DND-41 (cell line): Measurements from ENCODE around the gene NSUN2.

Experiments
- EZH2 ChIP-seq: IDR thresholded peaks from 3 replicates; pipeline ENCODE4 v1.6.1; 2012; ENCODE audit warnings: borderline replicate concordance, low read depth, mild to moderate bottlenecking, moderate library complexity, low read length, inconsistent platforms; ENCODE audit not compliant: severe bottlenecking
- TF ChIP-seq, protein P1 (sequence below): IDR thresholded peaks from 2 replicates; pipeline ENCODE4 v1.5.1; 2012; ENCODE audit warnings: borderline replicate concordance, low read length, moderate library complexity, mild to moderate bottlenecking; ENCODE audit not compliant: poor library complexity, severe bottlenecking; ENCODE audit errors: extremely low read depth

DNA sequence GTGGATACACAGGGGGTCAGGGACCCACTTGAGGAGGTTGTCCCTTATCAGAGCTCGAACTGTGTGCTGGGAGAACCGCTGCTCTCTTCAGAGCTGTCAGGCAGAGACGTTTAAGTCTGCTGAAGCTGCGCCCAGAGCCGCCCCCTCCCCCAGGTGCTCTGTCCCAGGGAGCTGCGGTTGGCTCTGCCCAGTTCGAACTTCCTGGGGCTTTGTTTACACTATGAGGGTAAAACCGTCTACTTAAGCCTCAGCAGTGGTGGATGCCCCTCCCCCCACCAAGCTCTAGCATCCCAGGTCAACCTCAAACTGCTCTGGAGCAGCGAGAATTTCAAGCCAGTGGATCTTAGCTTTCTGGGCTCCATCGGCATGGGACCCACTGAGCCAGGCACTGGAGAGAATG lies 16.3 kb upstream of the NSUN2 start:
- TF ChIP-seq, protein P1, sequence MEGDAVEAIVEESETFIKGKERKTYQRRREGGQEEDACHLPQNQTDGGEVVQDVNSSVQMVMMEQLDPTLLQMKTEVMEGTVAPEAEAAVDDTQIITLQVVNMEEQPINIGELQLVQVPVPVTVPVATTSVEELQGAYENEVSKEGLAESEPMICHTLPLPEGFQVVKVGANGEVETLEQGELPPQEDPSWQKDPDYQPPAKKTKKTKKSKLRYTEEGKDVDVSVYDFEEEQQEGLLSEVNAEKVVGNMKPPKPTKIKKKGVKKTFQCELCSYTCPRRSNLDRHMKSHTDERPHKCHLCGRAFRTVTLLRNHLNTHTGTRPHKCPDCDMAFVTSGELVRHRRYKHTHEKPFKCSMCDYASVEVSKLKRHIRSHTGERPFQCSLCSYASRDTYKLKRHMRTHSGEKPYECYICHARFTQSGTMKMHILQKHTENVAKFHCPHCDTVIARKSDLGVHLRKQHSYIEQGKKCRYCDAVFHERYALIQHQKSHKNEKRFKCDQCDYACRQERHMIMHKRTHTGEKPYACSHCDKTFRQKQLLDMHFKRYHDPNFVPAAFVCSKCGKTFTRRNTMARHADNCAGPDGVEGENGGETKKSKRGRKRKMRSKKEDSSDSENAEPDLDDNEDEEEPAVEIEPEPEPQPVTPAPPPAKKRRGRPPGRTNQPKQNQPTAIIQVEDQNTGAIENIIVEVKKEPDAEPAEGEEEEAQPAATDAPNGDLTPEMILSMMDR = no peak
- TF ChIP-seq EZH2 = no peak
